HG02610 (cell line): ENCODE measurements around the gene NFIX.

Experiments
- ATAC-seq: cut with Tn5 transposase; IDR thresholded peaks from one replicate; pipeline ENCODE4 v1.9.1; 2021; ENCODE audit warnings: mild to moderate bottlenecking, moderate library complexity; ENCODE audit not compliant: unreplicated experiment

NFIX gene

DNA sequence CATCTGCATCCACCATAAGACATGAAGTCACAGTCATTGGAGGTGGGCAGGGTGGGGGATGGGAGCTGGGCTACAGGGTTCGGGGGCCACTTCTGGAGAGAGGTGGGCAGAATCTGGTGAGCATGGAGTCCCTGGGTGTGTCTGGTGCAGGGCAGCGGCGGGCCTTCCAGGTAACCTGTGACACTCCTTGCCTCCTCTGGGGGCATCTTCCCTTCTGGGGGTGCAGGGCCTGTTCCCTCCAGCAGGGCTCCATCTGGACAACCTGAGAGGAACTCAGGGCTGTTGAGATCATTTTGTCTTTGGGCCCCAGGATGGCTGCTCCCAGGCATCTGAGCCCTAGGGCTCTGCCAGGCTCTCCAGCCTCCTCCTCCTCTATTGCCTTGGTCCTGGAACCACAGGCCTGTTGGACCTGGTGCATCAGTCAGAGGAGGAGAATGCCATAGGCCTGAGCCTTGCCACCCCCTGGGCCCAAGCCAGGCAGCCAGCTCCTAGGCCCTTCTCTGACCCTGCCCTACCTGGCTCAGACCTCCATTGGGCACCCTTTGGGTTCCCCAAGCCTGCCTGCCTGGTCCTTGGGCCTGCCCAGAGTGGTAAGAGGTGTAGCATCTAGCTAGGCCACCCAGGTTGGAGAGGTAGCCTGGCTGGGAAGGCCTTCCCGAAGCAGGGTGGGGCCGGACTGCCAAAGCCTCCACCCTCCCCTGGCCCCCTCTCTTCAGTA, 94.0 kb downstream of the NFIX start:
- ATAC-seq: no peak

DNA sequence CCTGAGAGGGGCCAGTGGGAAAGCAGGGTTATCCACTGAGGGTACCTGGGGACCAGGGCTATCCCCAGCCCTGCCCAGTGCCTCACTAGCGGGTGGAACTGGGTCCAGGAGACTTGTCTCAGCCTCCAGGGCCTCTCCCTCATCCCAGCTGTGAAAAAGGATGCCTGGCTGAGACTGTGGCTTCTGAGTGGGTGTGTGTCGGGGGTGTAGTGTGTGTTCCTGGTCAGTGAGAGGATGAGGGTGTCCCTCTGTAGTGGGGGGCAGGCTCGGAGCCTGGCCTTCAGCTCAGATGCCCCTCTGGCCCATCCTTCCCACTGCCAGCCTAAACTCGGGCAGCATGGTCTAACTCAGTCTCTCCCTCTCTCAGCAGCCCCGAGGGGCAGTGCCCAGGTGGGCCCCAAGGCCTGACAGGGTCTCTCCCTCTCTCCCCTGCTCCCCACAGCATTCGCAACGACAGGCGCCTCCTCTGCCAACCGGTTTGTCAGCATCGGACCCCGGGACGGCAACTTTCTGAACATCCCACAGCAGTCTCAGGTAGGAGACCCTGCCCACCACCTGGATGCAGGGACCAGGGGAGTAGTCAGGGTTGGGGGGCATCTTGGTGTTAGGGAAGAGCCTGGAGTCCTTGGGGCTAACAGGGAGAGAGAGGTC, 94.7 kb downstream of the NFIX start:
- no peak for ATAC-seq

DNA sequence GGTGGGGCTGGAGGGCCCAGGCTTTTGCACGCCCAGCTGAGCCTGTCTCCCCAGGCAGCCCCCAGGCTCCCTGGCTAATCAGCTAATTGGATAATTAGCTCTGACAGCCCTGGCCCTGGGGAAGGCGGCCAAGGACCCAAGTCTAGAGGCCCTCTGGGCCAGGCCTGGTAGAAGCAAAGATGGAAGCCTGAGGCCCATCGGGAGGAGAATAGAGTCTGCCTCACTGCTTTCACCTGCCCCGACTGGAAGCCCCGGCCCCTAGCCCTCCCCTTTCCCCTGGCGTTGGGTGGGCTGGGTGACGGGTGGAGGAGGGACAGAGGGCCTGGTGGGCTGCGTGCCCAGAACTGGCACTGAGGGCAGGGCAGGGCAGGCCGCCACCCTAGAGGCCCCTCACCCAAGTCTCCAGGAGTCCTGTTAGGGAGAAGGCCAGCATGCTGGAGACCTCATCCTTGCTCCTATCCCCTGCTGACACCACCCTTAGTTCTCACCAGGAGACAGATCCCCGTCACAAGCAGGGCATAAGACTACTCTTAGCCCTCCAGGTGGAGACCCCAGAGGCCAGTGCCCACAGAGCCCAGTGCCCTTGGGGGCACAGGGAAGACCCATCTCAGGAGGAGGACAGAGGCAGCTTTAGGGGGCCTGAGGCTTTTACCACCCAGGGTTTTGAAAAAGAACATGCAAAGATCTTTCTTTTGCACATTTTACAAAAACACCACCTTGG, 95.4 kb downstream of the NFIX start:
- no peak for ATAC-seq

DNA sequence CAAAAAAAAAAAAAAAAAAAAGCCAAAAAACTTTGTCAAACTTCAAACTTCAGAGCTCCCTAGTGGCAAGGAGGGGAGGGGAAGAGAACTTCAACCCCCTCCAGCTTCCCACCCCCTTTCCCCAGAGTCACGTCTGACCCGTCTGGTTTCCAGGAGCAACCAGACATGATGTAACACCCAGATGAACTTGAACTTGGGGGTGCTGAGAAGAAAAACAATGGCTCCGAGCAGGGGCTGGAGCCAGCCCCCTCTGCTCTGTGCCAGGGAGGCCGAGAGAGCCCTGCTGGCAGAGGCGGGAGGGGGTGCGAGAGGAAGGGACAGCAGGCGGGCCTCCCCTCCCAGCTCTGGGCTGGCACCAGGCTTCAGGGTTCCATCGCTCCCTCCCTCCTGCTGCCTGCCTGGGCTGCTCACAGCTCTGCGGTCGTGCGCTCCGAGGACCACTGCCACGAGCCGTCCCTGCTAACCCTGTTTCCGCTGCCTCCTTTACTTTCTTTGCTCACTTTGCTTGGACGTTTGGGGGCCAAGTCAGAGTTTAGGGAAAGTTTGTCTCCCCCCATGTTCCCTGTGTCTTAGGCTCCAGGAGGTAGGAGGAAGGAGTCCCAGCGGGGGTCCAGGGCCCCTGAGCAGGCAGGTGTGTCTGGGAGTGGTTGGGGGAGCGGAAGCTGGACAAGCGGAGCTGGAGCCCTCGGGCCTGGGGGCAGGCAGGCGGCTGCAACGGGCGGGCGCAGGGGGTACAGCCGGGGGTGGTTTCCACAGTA, 96.3 kb downstream of the NFIX start:
- ATAC-seq: no peak

DNA sequence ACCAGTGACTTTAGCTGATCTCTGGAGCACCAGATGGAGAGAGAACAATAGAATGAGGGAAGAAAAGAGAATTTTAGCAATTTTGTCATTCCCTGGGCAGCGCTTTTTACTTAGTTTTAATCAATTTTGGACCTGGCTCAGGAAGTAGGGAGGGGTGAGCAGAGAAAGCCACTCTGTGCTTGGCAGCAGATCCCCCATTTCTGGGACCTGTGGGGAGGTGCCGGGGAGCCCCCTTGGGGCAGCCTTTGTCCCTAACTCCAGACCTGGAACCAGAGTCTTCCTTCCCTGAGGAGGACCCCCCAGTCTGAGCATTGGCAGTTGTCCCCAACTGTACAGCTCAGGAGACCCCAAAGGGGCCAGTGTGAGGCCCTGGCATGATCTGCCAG, 96.9 kb downstream of the NFIX start:
- ATAC-seq: no peak

DNA sequence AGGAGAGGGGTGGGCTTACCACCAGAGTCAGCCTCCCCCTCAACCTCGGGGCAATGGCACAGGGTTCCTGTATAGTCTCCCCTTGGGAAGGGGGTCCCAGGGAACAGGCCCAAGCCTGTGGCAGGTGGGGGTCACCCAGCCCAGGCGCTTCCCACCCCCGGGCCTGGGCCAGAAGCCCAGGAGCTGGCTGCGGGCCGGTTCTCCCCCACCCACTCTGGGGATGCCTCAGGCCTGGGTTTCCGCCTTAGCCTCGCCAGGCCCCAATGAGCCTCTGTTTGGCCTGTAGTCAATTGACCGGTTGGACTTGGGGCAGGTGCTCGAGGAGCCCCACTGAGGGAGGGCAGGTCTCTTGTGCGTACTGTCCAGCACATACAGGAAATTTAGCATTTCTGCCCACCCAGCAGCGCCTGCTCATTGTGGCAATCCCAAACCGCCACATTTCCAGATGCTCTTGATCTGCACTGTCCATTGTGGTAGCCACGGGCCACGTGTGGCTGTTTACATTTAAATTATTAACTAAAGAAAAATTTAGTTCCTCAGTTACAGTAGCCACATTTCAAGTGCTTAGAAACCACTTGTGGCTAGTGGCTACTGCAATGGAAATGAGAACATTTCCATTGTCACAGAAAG, 97.4 kb downstream of the NFIX start:
- ATAC-seq: no peak

DNA sequence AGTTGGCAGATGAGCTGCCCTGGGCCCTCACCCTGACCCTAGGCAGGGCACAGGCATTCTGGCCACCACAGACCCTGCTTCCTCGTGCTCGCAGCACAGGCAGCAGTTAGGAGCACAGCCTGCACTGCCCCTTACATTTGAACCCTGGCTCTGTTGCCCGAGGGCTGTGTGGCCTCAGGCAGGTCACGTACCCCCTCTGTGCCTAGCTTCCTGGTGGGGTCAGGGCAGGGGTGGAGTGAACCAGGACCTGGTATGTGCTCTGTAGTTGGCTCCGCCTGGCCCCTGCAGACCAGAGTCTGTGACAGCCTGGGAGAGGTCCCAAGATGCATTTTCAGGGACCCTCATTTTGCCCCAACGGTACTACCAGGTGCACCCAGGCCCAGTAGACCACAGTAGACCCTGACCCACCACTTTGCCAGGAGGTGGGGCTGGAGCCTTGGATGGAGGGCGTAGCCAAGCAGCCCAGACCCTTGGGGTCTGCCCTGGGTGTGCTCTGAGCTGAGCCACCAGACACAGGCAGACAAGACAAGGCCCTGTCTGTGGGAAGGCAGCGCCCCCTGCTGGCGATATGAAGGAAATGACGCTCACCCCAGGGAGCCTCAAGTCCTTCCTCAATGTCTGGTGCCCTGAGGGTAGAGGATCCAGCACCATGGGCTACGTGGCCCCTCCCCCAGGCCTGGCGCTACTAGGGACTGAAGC, 98.3 kb downstream of the NFIX start:
- peak; percentile 40 for ATAC-seq

DNA sequence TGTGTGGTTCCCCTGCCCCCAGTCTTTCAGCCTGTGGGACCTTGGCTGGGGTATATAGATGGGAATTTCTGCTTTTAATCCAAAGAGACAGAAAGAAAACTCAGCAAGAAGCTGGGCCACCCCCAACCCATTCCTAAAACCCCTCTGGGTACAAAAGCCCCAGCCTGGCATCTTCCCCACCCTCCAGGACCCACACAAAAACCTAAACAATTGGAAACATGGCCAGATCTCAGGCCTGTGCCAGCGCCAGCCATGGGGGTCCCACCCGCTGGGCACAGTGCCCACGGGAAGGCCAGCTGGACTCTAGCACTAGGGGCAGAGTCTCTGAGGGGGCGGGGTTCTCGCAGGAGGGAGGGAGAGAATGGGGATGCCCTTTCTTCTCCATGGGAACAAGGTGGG, 98.8 kb downstream of the NFIX start:
- ATAC-seq: no peak

DNA sequence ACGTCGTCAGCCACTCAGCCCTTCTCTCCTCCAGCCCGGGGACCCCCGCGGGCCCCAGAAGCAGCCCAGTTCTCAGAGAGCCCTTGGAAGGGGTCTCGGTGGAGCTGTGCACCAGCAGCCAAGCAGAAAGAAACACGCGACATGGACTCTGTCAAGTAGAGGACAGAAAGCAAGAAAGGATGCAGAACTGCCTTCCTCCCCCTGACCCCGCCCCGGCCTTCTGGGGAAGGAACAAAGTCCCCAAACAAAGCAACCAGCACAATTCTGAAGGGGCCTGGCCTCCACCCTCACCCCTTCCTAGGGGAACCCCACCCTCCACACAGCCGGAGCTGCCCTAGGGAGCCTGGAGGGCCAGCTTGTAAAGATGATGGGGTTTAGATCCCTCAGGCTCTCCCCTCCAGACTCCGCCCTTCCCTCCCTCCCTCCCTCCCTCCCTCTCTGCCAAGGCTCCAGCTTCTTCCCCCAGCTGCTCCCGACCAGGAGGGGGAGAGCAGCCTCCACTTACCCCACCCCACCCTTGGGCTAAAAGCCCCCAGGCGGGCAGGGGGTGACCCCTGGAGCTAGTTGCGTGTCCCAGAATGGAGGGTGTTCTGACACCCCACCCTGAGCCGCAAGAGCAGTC, 99.6 kb downstream of the NFIX start:
- ATAC-seq: no peak

DNA sequence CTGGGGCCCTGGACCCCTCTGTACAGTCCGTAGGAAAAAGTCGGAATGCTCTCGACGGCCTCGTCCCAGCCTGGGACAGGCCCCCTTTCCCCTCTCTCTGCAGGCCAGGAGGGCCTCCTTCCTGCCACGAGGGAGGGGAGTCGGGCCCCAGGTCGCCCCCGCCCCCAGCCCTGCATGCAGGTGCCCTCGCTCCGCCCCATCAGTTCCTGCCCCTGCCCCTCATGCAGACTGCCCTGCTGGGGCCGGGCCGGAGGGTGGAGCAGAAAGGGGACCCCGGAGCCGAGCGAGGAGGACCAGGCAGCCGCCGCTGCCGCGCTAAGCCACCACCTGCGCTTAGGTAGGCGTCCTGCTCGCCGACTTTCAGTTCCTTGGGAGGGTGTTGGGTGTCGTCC, 100.1 kb downstream of the NFIX start:
- ATAC-seq: no peak

DNA sequence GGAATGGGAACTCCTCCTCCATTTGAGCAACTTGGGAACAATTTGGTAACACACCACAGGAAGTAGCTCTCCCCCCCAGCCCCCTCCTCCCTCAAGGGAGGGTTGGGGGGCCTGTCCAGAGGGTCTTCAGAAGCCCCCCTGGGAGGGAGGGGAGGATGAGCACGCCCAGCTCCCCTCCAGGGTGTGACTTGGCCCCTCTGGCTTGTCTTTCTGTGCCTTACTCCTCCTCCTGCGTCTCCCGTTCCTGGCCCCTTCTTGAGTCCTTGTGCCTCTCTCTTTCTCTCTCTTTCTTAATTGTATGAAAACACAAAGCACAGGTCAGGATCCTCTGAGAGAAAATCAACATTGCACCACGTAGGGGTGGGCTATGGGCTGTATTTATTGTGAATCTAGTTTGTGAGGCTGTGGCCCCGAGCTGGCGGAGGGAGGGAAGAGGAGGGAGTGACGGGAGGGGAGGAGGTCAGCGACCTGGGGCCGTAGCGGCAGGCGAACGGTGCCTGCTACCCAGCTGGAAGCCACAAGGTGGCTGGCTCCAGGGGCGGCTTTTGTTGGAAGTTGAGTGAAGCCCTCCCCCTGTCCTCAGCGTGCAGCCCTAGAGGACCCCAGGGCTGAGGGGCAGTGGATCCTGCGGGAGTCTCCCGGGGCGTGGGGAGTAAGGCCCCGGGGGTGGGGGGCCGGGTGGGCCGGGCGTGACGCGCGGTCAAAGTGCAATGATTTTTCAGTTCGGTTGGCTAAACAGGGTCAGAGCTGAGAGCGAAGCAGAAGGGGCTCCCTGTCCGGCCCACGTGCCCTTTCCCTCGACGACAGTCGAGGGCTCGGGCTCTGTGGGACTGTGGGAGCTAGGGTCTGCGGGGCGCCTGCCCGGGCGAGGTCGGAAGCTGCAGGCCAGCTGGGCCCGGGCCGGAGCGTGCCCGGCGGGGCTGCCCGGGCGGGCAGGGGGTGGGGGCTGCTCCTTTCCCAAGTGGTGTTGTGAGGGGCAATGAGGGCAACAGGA, 101.0 kb downstream of the NFIX start:
- ATAC-seq: no peak

DNA sequence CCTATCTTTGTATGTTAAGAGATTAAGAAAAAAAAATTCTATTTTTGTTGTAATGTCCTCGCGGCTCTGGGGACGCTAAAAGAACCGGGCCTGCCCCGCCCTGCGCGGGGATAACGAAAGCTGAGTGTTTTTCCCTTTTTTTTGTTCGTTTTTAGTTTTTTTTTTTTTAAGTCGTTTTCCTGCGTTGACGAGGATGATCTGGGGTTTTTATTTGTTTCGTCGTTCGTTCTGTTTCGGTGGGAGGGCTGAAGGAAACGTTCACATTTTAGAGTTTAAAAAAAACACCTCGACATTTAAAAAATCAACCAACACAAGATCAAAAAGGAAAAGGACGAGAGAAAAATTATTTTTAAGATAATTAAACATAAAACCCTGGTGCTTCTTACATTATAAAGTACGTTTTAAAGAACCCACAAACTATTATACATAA, 101.8 kb downstream of the NFIX start:
- ATAC-seq: no peak

DNA sequence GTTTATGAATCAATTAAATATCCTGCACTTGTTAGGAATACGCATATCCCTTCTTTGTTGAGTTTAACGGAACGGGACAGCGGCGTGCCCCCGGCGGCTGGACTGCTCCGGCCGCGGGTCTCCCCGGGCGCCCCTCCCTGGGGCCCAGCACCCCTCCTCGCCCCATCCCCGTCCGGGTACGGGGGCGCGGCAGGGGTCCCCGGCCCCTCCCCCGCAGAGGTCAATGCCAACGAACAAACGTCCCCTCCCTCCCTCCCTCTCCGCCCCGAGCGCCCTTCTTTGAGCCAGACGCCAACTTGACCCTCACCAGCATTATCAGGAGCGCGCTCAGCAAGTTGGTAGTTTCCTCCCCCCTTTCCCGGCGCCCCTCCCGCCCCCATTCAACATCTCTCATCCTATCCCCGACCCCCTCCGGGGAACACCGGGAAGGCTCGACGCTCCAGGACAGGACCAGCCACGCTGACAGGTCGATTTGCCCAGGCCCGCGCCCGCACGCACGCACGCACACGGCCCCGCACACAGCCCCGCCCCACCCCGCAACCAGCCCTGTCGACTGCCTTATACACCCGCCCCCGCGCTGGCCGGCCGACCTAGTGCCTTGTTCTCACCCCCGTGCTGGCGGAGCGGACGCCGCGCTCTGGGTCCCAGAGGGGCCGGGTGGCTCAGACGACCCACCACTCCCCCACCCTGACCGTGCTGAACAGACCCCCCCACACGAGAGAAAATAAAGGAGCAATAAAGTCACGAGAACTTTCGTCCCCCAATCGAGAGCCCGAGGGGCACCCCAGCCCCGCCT, 102.4 kb downstream of the NFIX start:
- ATAC-seq: no peak

DNA sequence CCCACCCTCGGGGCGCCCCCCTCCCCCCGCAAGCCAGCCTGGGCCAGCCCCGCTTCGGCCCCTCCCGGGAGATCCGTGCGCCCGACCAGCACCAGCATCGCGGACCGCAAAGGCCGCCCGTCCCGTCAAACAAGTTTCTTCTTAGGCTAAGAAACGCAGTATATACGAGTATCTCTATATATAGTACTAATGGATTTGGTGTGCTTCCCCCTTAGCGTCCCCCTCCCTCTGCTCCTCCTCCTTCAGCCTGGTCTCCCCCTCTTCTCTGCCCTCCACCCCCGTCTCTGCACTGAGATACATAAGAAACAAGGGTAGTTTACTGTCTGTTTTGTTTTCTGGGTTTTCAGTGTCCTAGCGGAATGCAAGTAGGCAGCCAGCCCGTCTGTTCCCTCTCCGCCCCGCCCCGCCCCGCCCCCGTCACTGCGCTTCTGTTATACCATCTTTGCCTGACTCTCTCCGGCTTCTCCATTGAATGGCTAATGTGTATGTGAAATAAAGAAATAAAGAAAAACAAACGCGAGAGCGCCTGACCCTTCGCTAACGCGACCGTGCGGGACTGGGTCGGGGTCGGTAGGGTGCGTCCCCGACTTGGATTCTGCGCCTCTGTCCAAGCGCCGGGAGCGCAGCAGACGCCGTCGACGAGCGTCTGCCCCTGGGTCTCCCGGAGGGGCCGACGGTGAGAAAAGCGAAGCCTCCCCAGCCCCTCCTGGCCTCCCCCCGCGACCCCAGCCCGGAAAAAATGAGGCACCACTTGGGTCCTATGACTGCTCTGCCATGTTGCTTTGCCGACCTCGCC, 103.2 kb downstream of the NFIX start:
- no peak for ATAC-seq

DNA sequence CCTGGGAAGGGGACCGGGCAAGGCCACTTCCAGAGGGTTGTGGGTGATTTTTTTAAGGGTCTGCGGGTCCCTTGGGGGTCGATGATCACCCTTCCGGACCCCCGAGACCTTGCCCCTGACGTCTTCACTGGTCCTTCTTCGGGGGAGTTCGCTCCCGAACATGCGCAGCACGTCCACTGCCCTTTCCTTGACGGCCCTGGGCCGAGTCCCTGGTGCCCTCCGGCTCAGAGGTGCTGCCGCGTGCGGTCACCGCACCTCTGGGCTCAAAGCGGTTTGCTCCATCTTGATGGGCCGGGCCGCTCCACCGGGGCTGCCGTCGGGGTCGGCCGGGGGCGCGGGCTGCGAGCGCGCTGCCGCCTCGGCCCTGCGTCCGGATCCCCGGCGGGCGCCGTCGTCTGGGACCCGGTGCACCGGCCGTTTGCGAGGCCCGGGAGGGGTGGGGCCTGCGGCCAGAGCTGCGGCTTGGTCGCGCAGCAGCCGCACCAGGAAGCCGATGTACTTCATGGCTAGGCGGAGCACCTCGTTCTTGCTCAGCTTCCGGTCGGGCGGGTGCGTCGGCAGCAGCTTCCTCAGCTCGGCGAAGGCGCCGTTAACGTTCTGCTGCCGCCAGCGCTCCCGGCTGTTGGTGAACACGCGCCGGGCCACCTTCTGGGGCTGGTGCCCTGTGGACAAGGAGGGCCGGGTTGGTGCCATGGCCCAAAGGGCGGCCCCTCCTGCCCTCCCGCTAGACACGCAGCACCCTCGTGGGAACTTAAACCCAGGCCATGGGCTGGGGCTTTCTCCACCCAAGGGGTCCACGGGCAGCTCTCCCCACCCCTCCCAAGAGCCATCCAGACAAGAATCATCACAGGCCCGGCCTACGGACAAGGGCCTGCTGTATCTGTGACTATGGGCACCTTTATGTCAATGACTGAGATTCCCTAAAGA, 104.1 kb downstream of the NFIX start:
- no peak for ATAC-seq

DNA sequence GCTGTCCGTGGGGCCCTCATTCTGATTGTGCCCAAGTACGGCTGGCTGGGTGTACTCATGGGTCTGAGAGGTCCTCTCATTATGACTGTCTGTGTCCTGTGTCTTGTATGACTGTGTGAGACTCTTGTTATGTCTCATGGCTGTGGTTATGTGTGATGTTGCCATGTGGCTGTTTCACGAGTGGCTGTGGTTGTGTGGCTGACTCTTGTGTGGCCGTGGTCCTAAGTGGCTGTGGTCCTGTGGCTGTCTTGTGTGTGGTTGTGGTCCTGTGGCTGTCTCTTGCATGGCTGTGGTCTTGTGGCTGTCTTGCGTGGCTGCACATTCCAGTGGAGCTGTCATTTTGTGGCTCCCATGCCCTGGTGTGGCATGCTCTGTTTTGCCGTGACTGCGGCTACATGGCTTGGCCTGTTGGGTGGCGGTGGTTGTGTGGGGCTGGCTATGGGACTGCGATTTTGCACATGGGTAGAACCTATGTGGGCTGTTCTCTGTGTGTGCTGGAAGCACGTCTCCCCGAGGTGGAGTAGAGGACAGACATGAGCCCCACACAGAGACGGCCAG, 104.8 kb downstream of the NFIX start:
- peak; percentile 35 for ATAC-seq
